HepG2 (cell line): Measurements from ENCODE around the gene IFI35. TPM values are rescaled to one million over a fixed set of nuclear protein-coding genes. Genes with fewer than 3 reads are reported as not detected.

Experiments used
- GTF2F1 ChIP-seq: fragments of 150-350 bp; IDR thresholded peaks from 2 replicates; pipeline ENCODE4 v1.6.1; 2014; ENCODE audit warnings: low read length
- HOXA9 ChIP-seq: sonication (generic); formaldehyde crosslinking; IDR thresholded peaks from 2 replicates; pipeline ENCODE4 v1.8.1; 2022; ENCODE audit warnings: missing genetic modification reagents, mild to moderate bottlenecking, moderate library complexity, borderline replicate concordance
- JARID2 ChIP-seq: sonication (generic); formaldehyde crosslinking; IDR thresholded peaks from 2 replicates; pipeline ENCODE4 v1.8.1; 2023; ENCODE audit warnings: missing genetic modification reagents, inconsistent platforms; ENCODE audit not compliant: insufficient replicate concordance
- MBD4 ChIP-seq: IDR thresholded peaks from 2 replicates; pipeline ENCODE4 v1.6.1; 2012; ENCODE audit warnings: low read length, inconsistent platforms, borderline replicate concordance
- NFKB2 ChIP-seq: sonication (generic); formaldehyde crosslinking; IDR thresholded peaks from 2 replicates; pipeline ENCODE4 v1.4.0; 2020; ENCODE audit warnings: missing genetic modification reagents, borderline replicate concordance
- PBX3 ChIP-seq: sonication (generic); formaldehyde crosslinking; IDR thresholded peaks from 2 replicates; pipeline ENCODE4 v1.8.1; 2023; ENCODE audit warnings: missing genetic modification reagents, inconsistent platforms, borderline replicate concordance
- PHB2 ChIP-seq: fragments of 450-650 bp; IDR thresholded peaks from 2 replicates; pipeline ENCODE4 v1.6.1; 2018; ENCODE audit not compliant: partially characterized antibody
- PHF20 ChIP-seq: sonication (generic); formaldehyde crosslinking; IDR thresholded peaks from 2 replicates; pipeline ENCODE4 v1.5.0; 2020; ENCODE audit warnings: mild to moderate bottlenecking, missing genetic modification reagents
- PREB ChIP-seq: sonication (generic); formaldehyde crosslinking; IDR thresholded peaks from 2 replicates; pipeline ENCODE4 v1.4.0; 2020; ENCODE audit warnings: missing genetic modification reagents
- SMYD3 ChIP-seq: sonication (generic); formaldehyde crosslinking; IDR thresholded peaks from 2 replicates; pipeline ENCODE4 v1.8.1; 2023; ENCODE audit warnings: mild to moderate bottlenecking, missing genetic modification reagents
- ZNF292 ChIP-seq: sonication (generic); formaldehyde crosslinking; IDR thresholded peaks from 2 replicates; pipeline ENCODE4 v1.8.1; 2022; ENCODE audit warnings: mild to moderate bottlenecking, low read depth, missing genetic modification reagents, borderline replicate concordance
- ZNF329 ChIP-seq: sonication (generic); formaldehyde crosslinking; IDR thresholded peaks from 2 replicates; pipeline ENCODE4 v1.9.0; 2021; ENCODE audit warnings: low read depth, mild to moderate bottlenecking, missing genetic modification reagents
- ZNF414 ChIP-seq: sonication (generic); formaldehyde crosslinking; IDR thresholded peaks from 2 replicates; pipeline ENCODE4 v1.5.0; 2020; ENCODE audit warnings: missing genetic modification reagents
- ZNF503 ChIP-seq: sonication (generic); formaldehyde crosslinking; IDR thresholded peaks from 2 replicates; pipeline ENCODE4 v1.4.0; 2020; ENCODE audit warnings: missing genetic modification reagents
- ZNF83 ChIP-seq: sonication (generic); formaldehyde crosslinking; IDR thresholded peaks from 2 replicates; pipeline ENCODE4 v1.4.0; 2020; ENCODE audit warnings: missing genetic modification reagents, mild to moderate bottlenecking, borderline replicate concordance
- polyA plus RNA-seq, 8 experiments: library from polyadenylated mRNA; depleted of rRNA in 3 of 8; stranded (reverse) in 7 of 8; unstranded in 1 of 8; fragments of >200 nt; fragmentation: Illumina TruSeq in 4 of 8; extraction: Trizol in 4 of 8; gene quantifications; 2 replicates each; pipeline versions ENCODE4 v1.2.1 to v1.2.3, GENCODE V29; 2011 to 2016; ENCODE audit warnings: low read depth in 4 of 8, missing spikeins in 1 of 8, mixed read lengths in 1 of 8; ENCODE audit not compliant: insufficient read depth in 1 of 8
- total RNA-seq, 5 experiments: library from RNA; depleted of rRNA; stranded (reverse); fragments of >200 nt; fragmentation: Illumina TruSeq; extraction: Trizol; gene quantifications; 2 replicates each; pipeline ENCODE4 v1.2.3, GENCODE V29; 2016; ENCODE audit warnings: low read depth in 1 of 5
- TF ChIP-seq, protein P1 (sequence below): sonication (generic); formaldehyde crosslinking; IDR thresholded peaks from 2 replicates; pipeline ENCODE4 v1.4.0; 2020; ENCODE audit warnings: missing genetic modification reagents
- TF ChIP-seq, protein P2 (sequence below): sonication (generic); formaldehyde crosslinking; IDR thresholded peaks from 2 replicates; pipeline ENCODE4 v1.5.1; 2020; ENCODE audit warnings: mild to moderate bottlenecking, missing genetic modification reagents, borderline replicate concordance

IFI35 gene
- total and polyA plus RNA-seq, 2 of the 13 experiments (the other 11 are each of a cell fraction or from before 2014, with no cell fraction given), result 28.9 to 38.1 TPM

- no peak for TF ChIP-seq ZNF414
- TF ChIP-seq ZNF83 (CRISPR knock-in tag), result no peak
- TF ChIP-seq NFKB2, result no peak
- TF ChIP-seq, protein P1, sequence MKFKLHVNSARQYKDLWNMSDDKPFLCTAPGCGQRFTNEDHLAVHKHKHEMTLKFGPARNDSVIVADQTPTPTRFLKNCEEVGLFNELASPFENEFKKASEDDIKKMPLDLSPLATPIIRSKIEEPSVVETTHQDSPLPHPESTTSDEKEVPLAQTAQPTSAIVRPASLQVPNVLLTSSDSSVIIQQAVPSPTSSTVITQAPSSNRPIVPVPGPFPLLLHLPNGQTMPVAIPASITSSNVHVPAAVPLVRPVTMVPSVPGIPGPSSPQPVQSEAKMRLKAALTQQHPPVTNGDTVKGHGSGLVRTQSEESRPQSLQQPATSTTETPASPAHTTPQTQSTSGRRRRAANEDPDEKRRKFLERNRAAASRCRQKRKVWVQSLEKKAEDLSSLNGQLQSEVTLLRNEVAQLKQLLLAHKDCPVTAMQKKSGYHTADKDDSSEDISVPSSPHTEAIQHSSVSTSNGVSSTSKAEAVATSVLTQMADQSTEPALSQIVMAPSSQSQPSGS (CRISPR knock-in tag), result peak; percentile 90
- no peak for TF ChIP-seq ZNF329
- TF ChIP-seq HOXA9, result no peak
- TF ChIP-seq GTF2F1, result no peak
- TF ChIP-seq PBX3 (CRISPR knock-in tag), result no peak
- TF ChIP-seq ZNF292 (CRISPR knock-in tag), result no peak; the same call in 1 of the 2 replicates
- no peak for TF ChIP-seq PHB2
- TF ChIP-seq PREB (CRISPR knock-in tag), result no peak
- no peak for TF ChIP-seq JARID2 (CRISPR knock-in tag)
- TF ChIP-seq, protein P2, sequence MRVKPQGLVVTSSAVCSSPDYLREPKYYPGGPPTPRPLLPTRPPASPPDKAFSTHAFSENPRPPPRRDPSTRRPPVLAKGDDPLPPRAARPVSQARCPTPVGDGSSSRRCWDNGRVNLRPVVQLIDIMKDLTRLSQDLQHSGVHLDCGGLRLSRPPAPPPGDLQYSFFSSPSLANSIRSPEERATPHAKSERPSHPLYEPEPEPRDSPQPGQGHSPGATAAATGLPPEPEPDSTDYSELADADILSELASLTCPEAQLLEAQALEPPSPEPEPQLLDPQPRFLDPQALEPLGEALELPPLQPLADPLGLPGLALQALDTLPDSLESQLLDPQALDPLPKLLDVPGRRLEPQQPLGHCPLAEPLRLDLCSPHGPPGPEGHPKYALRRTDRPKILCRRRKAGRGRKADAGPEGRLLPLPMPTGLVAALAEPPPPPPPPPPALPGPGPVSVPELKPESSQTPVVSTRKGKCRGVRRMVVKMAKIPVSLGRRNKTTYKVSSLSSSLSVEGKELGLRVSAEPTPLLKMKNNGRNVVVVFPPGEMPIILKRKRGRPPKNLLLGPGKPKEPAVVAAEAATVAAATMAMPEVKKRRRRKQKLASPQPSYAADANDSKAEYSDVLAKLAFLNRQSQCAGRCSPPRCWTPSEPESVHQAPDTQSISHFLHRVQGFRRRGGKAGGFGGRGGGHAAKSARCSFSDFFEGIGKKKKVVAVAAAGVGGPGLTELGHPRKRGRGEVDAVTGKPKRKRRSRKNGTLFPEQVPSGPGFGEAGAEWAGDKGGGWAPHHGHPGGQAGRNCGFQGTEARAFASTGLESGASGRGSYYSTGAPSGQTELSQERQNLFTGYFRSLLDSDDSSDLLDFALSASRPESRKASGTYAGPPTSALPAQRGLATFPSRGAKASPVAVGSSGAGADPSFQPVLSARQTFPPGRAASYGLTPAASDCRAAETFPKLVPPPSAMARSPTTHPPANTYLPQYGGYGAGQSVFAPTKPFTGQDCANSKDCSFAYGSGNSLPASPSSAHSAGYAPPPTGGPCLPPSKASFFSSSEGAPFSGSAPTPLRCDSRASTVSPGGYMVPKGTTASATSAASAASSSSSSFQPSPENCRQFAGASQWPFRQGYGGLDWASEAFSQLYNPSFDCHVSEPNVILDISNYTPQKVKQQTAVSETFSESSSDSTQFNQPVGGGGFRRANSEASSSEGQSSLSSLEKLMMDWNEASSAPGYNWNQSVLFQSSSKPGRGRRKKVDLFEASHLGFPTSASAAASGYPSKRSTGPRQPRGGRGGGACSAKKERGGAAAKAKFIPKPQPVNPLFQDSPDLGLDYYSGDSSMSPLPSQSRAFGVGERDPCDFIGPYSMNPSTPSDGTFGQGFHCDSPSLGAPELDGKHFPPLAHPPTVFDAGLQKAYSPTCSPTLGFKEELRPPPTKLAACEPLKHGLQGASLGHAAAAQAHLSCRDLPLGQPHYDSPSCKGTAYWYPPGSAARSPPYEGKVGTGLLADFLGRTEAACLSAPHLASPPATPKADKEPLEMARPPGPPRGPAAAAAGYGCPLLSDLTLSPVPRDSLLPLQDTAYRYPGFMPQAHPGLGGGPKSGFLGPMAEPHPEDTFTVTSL (CRISPR knock-in tag), result peak; percentile 72; the same call in 1 of the 2 replicates
- no peak for TF ChIP-seq PHF20 (CRISPR knock-in tag)
- TF ChIP-seq SMYD3 (CRISPR knock-in tag), result no peak
- no peak for TF ChIP-seq MBD4
- TF ChIP-seq ZNF503 (CRISPR knock-in tag), result no peak
Observed at GRCh38 chr17:43010667-43011308, 4.2 kb downstream of the IFI35 start (continued).
